Measurements from ENCODE around the gene ESAM. TPM values are rescaled to one million over a fixed set of nuclear protein-coding genes. Genes with fewer than 3 reads are reported as not detected.

The ESAM gene
- total and polyA plus RNA-seq, 2 donors (not counting 1 experiment from before 2014, with no cell fraction given), result 1.4 to 14.5 TPM

GRCh38 chr11:124807201-124807600 lies 45.1 kb upstream of the ESAM start:
- Histone ChIP-seq H3K79me2 (ENCODE audit: control insufficient read depth, insufficient read depth, low read length) (no peaks in the 10 kb centered on the region), H3K4me1 (ENCODE audit: control insufficient read depth in 2 of 2, insufficient read depth in 2 of 2, low read length in 2 of 2) (no peaks in the 10 kb centered on the region), H3K27me3 (replicated peaks in 1 of 4; ENCODE audit: control extremely low read depth in 1 of 4, control insufficient read depth in 3 of 4, insufficient read depth in 4 of 4, low read length in 3 of 4) (peaks cover 0 to 3% (median 0%) of the 10 kb centered on the region in 4 experiments), H3K4me3 (ENCODE audit: control extremely low read depth in 1 of 5, extremely low read depth in 1 of 5, insufficient read depth in 1 of 5, low read depth in 2 of 5, low read length in 4 of 5) (no peak overlapping the region), H2AFZ (ENCODE audit: insufficient read depth, low read depth, low read length, poor library complexity, severe bottlenecking) (no peak overlapping the region), H3K9me3 (ENCODE audit: control extremely low read depth in 1 of 3, control insufficient read depth in 2 of 3, insufficient read depth in 1 of 3, low read length in 2 of 3) (no peaks in the 10 kb centered on the region), H3K9ac (ENCODE audit: low read length) (no peak overlapping the region), H3K4me2 (replicated peaks; ENCODE audit: low read depth, low read length, poor library complexity, severe bottlenecking) (no peak overlapping the region), H3K27ac (ENCODE audit: low read length in 2 of 2) (no peak overlapping the region), H3K36me3 (replicated peaks in 1 of 2; ENCODE audit: control extremely low read depth in 1 of 2, control insufficient read depth in 1 of 2, extremely low read depth in 1 of 2, insufficient read depth in 2 of 2, low read length in 1 of 2) (no peaks in the 10 kb centered on the region), H4K20me1 (ENCODE audit: control insufficient read depth, insufficient read depth, low read length, poor library complexity, severe bottlenecking) (no peaks in the 10 kb centered on the region)
- Mint-ChIP-seq H3K9me3 (ENCODE audit: insufficient read depth) (no peaks in the 10 kb centered on the region), H3K4me3 (no peak overlapping the region), H3K27me3 (peaks cover 6% of the 10 kb centered on the region), H3K4me1 (no peaks in the 10 kb centered on the region), H3K27ac (no peak overlapping the region)
- CTCF ChIA-PET, result interaction anchor here (2.9 kb wide), 1 partner anchor 138 kb away, joined by 9 read pairs; no protein-coding TSS in a partner anchor
- intact Hi-C loops (cut with micrococcal nuclease), result no loop called here
- ATAC-seq (ENCODE audit: low read depth) (no peak), DNase-seq (no peak)
- TF ChIP-seq EZH2 (IDR thresholded peaks at IDR 0.05; ENCODE audit: borderline replicate concordance, insufficient read depth, low read depth, low read length, poor library complexity, severe bottlenecking) (no peak), CTCF (IDR thresholded peaks at IDR 0.05) (no peak)
- POLR2A ChIA-PET, result no interaction called here
- WGBS (ENCODE audit: insufficient coverage), result 96% methylated on average over 4 of the region's 5 CpGs

- H3K27ac ChIP-seq (ENCODE audit: low read length in 2 of 2), result no peak overlapping the region
- H3K27me3 Mint-ChIP-seq, result no peaks in the 10 kb centered on the region
- H3K4me3 Mint-ChIP-seq, result no peak overlapping the region
- no peaks in the 10 kb centered on the region for H3K36me3 ChIP-seq (replicated peaks in 1 of 2; ENCODE audit: control extremely low read depth in 1 of 2, control insufficient read depth in 1 of 2, extremely low read depth in 1 of 2, insufficient read depth in 2 of 2, low read length in 1 of 2)
- H2AFZ ChIP-seq (ENCODE audit: insufficient read depth, low read depth, low read length, poor library complexity, severe bottlenecking), result no peak overlapping the region
- H3K9me3 ChIP-seq (ENCODE audit: control extremely low read depth in 1 of 3, control insufficient read depth in 2 of 3, insufficient read depth in 1 of 3, low read length in 2 of 3), result no peaks in the 10 kb centered on the region
- H3K9me3 Mint-ChIP-seq (ENCODE audit: insufficient read depth), result no peaks in the 10 kb centered on the region
- no peak overlapping the region for H3K9ac ChIP-seq (ENCODE audit: low read length)
- H3K4me1 ChIP-seq (ENCODE audit: control insufficient read depth in 2 of 2, insufficient read depth in 2 of 2, low read length in 2 of 2), result peaks cover 5 to 6% of the 10 kb centered on the region in 2 donors
- no peak for TF ChIP-seq CTCF (IDR thresholded peaks at IDR 0.05)
- TF ChIP-seq EZH2 (IDR thresholded peaks at IDR 0.05; ENCODE audit: borderline replicate concordance, insufficient read depth, low read depth, low read length, poor library complexity, severe bottlenecking), result no peak
- ATAC-seq (ENCODE audit: low read depth) (no peak), DNase-seq (no peak)
- CTCF ChIA-PET, result interaction anchor here (1.4 to 2.9 kb wide), 3 partner anchors 11 to 136 kb away, joined by 4 to 11 read pairs (median 9); no protein-coding TSS in a partner anchor
- WGBS (ENCODE audit: insufficient coverage), result 100% methylated on average over 2 of the region's 3 CpGs
- POLR2A ChIA-PET, result no interaction called here
- H3K4me3 ChIP-seq (ENCODE audit: control extremely low read depth in 1 of 5, extremely low read depth in 1 of 5, insufficient read depth in 1 of 5, low read depth in 2 of 5, low read length in 4 of 5), result no peak overlapping the region
- peaks cover 0 to 3% (median 0%) of the 10 kb centered on the region in 4 experiments for H3K27me3 ChIP-seq (replicated peaks in 1 of 4; ENCODE audit: control extremely low read depth in 1 of 4, control insufficient read depth in 3 of 4, insufficient read depth in 4 of 4, low read length in 3 of 4)
- H3K4me1 Mint-ChIP-seq, result peaks cover 9% of the 10 kb centered on the region
- H4K20me1 ChIP-seq (ENCODE audit: control insufficient read depth, insufficient read depth, low read length, poor library complexity, severe bottlenecking), result no peaks in the 10 kb centered on the region
- no peak overlapping the region for H3K27ac Mint-ChIP-seq
- intact Hi-C loops (cut with micrococcal nuclease), result loop anchor here (5.0 kb wide), 2 partner anchors 62 to 1063 kb away; partner anchors contain the start of genes ROBO3 and ZNF202
- H3K4me2 ChIP-seq (replicated peaks; ENCODE audit: low read depth, low read length, poor library complexity, severe bottlenecking), result no peak overlapping the region
- H3K79me2 ChIP-seq (ENCODE audit: control insufficient read depth, insufficient read depth, low read length), result no peaks in the 10 kb centered on the region
These were observed 42.8 kb upstream of the ESAM start for GRCh38 chr11:124804884-124805283.
